Breast epithelium (tissue), 4 donors: Measurements from ENCODE around the gene RAB7B. TPM values are rescaled to one million over a fixed set of nuclear protein-coding genes. Genes with fewer than 3 reads are reported as not detected.

Source experiments
- DNase-seq, 2 donors: peaks; one replicate each; pipeline ENCODE4 v3.0.0-alpha.2; 2019; ENCODE audit warnings: low spot score in 2 of 2
- H3K27ac ChIP-seq, 2 donors: fragments of 200-600 bp; sonication (generic) in 1 of 2; one replicate each; pipeline ENCODE4 v1.5.1; 2016 to 2019; ENCODE audit warnings: mild to moderate bottlenecking in 1 of 2
- H3K27me3 ChIP-seq, 2 donors: fragments of 200-600 bp; sonication (generic) in 1 of 2; one replicate each; pipeline versions ENCODE4 v1.5.1 to v1.6.0; 2017 to 2019; ENCODE audit warnings: control low read depth in 1 of 2, mild to moderate bottlenecking in 1 of 2
- H3K36me3 ChIP-seq: fragments of 200-600 bp; one replicate; pipeline ENCODE4 v1.5.1; 2019
- H3K4me1 ChIP-seq, 2 donors: fragments of 200-600 bp; sonication (generic); one replicate each; pipeline ENCODE4 v1.5.1; 2016 to 2019; ENCODE audit warnings: control low read depth in 1 of 2
- H3K4me3 ChIP-seq, 3 donors: fragments of 200-600 bp; sonication (generic); 1 replicate in 2 of 3; 2 replicates in 1 of 3; pipeline ENCODE4 v1.5.1; 2016 to 2019; ENCODE audit warnings: mild to moderate bottlenecking in 3 of 3, moderate library complexity in 2 of 3
- H3K9me3 ChIP-seq, 2 donors: fragments of 200-600 bp; sonication (generic) in 1 of 2; one replicate each; pipeline ENCODE4 v1.5.1; 2016 to 2019; ENCODE audit warnings: control low read depth in 1 of 2
- POLR2A ChIP-seq: fragments of 450-650 bp; IDR thresholded peaks from one replicate; pipeline ENCODE4 v1.6.1; 2016; ENCODE audit warnings: antibody characterized with exemption, mild to moderate bottlenecking, moderate library complexity
- POLR2AphosphoS5 ChIP-seq, 3 donors: sonication (generic); formaldehyde crosslinking; IDR thresholded peaks; one replicate each; pipeline ENCODE4 v1.6.1; 2017; ENCODE audit warnings: antibody characterized with exemption in 3 of 3
- intact Hi-C: fragments of 100-400 bp; cut with DNase I; formaldehyde crosslinking; loops from one replicate; pipeline ENCODE4 v1.15.1; 2023; ENCODE audit warnings: low total_unique reads
- total RNA-seq, 3 donors: library from RNA; depleted of rRNA; stranded (reverse); fragments of >200 nt; gene quantifications; one replicate each; pipeline ENCODE4 v1.1.0, GENCODE V29; 2016
- TF ChIP-seq, protein P1 (sequence below), 3 donors: fragments of 450-650 bp; IDR thresholded peaks; one replicate each; pipeline ENCODE4 v1.5.1; 2016 to 2017; ENCODE audit warnings: antibody characterized with exemption in 3 of 3, mild to moderate bottlenecking in 3 of 3, moderate library complexity in 3 of 3

The RAB7B gene
- total RNA-seq, 3 donors from 2014 or later = 1.3 to 6.6 (median 2.9) TPM

DNA sequence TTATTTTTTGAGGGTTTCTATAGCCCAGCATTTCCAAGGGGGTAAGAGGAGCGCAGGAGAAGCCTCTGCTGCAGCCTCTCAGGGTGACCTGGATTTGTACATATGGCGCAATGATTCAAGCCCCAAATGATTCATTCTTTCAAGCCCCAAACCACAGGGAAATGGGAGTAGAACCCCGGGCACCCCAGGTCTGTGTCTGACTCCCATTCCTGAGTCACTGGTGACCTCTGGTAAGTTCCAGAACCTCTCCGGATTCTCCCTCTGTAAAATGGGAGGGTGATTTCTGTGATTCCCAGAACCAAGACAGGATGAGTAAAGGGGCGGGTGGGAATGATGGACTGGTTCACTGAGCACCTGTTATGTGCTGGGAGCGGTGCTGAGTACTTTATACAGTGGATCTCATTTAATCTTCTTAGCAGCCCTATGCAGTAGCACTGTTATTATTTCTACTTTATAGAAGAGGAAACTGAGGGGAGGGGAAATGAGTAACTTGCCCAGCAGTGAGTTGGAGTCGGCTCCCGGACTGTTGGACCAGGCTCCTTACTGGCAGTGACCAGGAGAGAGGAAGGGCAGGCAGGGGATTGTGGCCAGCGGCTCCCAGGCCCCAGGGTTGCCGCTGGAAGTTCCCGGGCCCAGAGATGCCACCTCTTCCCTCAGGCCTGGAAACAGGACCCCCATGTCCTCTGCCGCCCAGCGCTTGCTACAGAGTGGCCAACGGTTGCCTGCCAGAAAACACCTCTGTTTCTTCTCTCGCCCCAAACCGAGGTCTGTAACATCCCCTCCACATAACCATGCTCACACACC is 39.6 kb downstream of the RAB7B start:
- DNase-seq = no peak

GRCh38 chr1:205962821-205963221 is 40.4 kb downstream of the RAB7B start:
- H3K36me3 ChIP-seq = no peaks in the 10 kb centered on the region
- H3K9me3 ChIP-seq = no peaks in the 10 kb centered on the region
- H3K4me1 ChIP-seq = no peaks in the 10 kb centered on the region
- no peak for DNase-seq
- TF ChIP-seq, protein P1, sequence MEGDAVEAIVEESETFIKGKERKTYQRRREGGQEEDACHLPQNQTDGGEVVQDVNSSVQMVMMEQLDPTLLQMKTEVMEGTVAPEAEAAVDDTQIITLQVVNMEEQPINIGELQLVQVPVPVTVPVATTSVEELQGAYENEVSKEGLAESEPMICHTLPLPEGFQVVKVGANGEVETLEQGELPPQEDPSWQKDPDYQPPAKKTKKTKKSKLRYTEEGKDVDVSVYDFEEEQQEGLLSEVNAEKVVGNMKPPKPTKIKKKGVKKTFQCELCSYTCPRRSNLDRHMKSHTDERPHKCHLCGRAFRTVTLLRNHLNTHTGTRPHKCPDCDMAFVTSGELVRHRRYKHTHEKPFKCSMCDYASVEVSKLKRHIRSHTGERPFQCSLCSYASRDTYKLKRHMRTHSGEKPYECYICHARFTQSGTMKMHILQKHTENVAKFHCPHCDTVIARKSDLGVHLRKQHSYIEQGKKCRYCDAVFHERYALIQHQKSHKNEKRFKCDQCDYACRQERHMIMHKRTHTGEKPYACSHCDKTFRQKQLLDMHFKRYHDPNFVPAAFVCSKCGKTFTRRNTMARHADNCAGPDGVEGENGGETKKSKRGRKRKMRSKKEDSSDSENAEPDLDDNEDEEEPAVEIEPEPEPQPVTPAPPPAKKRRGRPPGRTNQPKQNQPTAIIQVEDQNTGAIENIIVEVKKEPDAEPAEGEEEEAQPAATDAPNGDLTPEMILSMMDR (IDR thresholded peaks at IDR 0.05) = no peak
- TF ChIP-seq POLR2A (no peak), POLR2AphosphoS5 (IDR thresholded peaks at IDR 0.05) (no peak)
- H3K4me3 ChIP-seq = no peak overlapping the region
- intact Hi-C loops = no loop called here
- peaks cover 0 to 14% of the 10 kb centered on the region in 2 donors for H3K27me3 ChIP-seq
- no peak overlapping the region for H3K27ac ChIP-seq

More for the DNA sequence above, 39.6 kb downstream of the RAB7B start:
- Histone ChIP-seq H3K4me3 (no peak overlapping the region), H3K27ac (no peak overlapping the region), H3K27me3 (peaks cover 0 to 12% of the 10 kb centered on the region in 2 donors), H3K36me3 (no peaks in the 10 kb centered on the region), H3K4me1 (no peaks in the 10 kb centered on the region), H3K9me3 (no peaks in the 10 kb centered on the region)
- intact Hi-C loops = no loop called here
- TF ChIP-seq POLR2AphosphoS5 (IDR thresholded peaks at IDR 0.05) (no peak), POLR2A (no peak)
- TF ChIP-seq, protein P1 (IDR thresholded peaks at IDR 0.05) = no peak

DNA sequence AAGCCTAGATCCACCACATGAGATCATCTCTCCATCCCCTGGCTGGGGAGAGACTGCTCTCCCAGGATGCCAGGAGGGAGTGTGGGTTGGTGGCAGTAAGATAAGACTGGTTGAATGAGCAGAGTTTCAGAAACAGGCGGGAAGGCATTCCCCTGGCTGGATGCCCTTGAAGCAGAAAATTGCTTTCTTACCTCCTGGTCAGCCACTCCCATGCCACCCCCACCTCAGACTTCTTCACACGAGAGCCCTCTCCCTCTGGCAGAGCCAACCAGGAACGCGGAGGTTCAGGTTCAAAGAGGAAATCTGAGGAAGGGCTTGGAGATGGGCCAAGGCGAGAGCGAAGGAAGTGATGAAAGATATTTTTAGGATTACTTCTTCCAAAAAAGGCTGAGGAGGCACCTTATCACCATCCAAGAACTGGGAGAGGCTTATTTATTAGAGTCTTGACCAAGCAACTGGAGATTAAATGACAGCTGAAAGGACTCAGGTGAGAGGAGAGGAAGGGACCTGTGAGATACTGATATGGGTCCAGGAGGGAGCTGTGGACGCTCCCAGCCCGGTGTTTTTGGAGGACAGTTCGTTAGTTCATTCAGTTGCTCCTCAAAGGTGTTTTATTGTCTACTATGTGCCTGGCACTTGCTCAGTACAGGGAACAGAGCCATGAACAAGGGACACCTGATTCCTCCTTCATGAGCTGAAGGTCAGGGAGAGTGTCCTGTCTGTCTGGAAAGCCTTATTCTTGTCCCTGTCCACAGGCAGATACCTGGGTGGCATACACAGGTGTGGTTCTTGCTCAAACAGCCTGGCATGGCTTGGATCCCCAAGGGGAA is 41.0 kb downstream of the RAB7B start:
- H3K9me3 ChIP-seq = no peaks in the 10 kb centered on the region
- peaks cover 0 to 16% of the 10 kb centered on the region in 2 donors for H3K27me3 ChIP-seq
- H3K36me3 ChIP-seq = no peaks in the 10 kb centered on the region
- intact Hi-C loops = no loop called here
- TF ChIP-seq, protein P1 (IDR thresholded peaks at IDR 0.05) = no peak
- TF ChIP-seq POLR2AphosphoS5 (IDR thresholded peaks at IDR 0.05) (peak in 1 of 3 donors; percentile 4), POLR2A (no peak)
- H3K4me1 ChIP-seq = no peaks in the 10 kb centered on the region
- no peak overlapping the region for H3K4me3 ChIP-seq
- H3K27ac ChIP-seq = no peak overlapping the region
- no peak for DNase-seq

GRCh38 chr1:205961405-205961804 is 41.8 kb downstream of the RAB7B start:
- TF ChIP-seq, protein P1 (IDR thresholded peaks at IDR 0.05) = no peak
- TF ChIP-seq POLR2AphosphoS5 (IDR thresholded peaks at IDR 0.05) = no peak
- TF ChIP-seq POLR2A = no peak
- no peak overlapping the region for H3K27ac ChIP-seq
- intact Hi-C loops = no loop called here
- no peaks in the 10 kb centered on the region for H3K4me1 ChIP-seq
- H3K36me3 ChIP-seq = no peaks in the 10 kb centered on the region
- H3K27me3 ChIP-seq = peaks cover 0 to 24% of the 10 kb centered on the region in 2 donors
- H3K4me3 ChIP-seq = no peak overlapping the region
- no peak for DNase-seq
- no peaks in the 10 kb centered on the region for H3K9me3 ChIP-seq

- no peak overlapping the region for H3K27ac ChIP-seq
- no peak overlapping the region for H3K4me3 ChIP-seq
- H3K27me3 ChIP-seq = peaks cover 0 to 26% of the 10 kb centered on the region in 2 donors
- H3K9me3 ChIP-seq = no peaks in the 10 kb centered on the region
- H3K4me1 ChIP-seq = no peaks in the 10 kb centered on the region
- H3K36me3 ChIP-seq = no peaks in the 10 kb centered on the region
- DNase-seq = no peak
- no peak for TF ChIP-seq POLR2A
- no peak for TF ChIP-seq POLR2AphosphoS5 (IDR thresholded peaks at IDR 0.05)
- TF ChIP-seq, protein P1 (IDR thresholded peaks at IDR 0.05) = no peak
- intact Hi-C loops = no loop called here
Observed at GRCh38 chr1:205959789-205960188, 43.4 kb downstream of the RAB7B start.
